ENCODE results near the gene HTRA3.

DNA sequence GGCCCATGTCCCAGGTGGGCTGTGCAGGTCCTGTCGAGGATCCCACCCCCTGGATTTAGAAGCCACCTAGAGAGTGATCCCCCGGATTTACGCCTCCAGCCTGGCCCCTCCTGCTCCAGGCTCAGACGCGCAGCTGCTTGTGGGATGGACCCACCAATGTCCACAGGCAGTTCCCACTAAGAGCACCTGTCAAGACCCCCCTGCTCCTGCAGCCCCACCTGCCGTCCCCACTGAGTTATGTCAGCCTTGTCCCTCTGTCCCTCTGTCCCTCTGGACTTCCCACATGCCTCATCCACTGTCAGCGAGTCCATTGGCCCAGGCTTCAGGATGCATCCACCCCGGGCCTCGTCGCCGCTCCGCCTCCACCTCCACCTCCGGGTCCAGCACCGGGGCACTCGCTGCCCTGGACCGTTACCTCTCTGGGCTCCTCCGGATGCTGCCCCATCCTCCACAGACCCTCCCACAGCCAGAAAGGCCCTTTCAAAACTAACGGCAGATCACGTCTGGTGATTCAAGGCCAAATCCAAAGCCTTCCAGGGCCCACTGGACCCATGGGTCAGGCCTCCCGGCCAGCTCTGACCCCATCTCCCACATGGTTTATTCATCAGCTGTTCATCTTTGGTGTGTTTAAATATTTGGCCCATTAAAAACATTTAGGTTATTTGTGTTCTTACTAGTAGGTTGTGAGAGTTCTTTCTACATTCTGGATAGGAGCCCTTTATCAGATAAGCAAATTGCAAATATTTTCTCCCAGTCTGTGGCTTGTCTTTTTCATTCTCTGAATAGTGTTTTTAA lies 28.3 kb downstream of the HTRA3 start:
- TF ChIP-seq POLR2AphosphoS5 (IDR thresholded peaks at IDR 0.05) (no peak), CTCF (IDR thresholded peaks at IDR 0.05 in 8 of 11, conservative IDR thresholded peaks at IDR 0.05 in 3 of 11) (no peak)
